ENCODE results near the gene SMAD3. TPM values are rescaled to one million over a fixed set of nuclear protein-coding genes. Genes with fewer than 3 reads are reported as not detected.

The SMAD3 gene
- total and polyA plus RNA-seq, 2 of the 4 experiments (the other 2 are of a cell fraction): 71.0 to 177 TPM

DNA sequence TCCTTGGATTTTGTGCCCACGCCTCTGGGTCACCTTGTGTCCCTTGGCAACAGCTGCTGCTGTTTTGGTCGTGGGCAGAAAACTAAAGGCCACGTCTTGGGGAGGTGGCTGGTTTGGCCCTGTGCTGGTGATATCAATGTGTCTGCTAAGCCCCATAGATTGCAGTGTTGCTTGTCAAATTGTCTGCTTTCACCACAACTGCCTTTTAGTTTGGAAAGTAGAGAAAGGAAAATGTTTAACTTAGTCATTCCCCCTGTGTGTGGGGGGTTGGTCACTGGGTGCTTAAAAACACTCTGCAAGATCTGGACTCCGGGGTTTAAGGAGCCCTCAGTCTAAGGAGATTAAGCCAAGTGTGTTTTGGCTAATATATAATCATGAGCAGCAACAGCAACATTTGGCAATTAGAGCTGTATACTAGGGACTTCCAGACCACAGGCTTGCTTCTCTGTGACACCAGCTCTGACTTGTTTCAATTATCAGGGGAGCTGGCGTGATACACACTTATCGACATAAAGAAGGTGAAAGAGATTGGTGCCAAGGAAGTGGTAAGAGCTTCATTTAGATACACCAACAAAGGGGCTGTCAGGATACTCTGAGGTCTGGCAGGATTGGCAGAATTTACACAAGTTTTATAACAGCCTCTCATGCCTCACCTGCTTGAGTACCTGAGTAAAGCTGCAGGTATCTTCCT, 3.5 kb downstream of the SMAD3 start (continued):
- TF ChIP-seq, protein P1, sequence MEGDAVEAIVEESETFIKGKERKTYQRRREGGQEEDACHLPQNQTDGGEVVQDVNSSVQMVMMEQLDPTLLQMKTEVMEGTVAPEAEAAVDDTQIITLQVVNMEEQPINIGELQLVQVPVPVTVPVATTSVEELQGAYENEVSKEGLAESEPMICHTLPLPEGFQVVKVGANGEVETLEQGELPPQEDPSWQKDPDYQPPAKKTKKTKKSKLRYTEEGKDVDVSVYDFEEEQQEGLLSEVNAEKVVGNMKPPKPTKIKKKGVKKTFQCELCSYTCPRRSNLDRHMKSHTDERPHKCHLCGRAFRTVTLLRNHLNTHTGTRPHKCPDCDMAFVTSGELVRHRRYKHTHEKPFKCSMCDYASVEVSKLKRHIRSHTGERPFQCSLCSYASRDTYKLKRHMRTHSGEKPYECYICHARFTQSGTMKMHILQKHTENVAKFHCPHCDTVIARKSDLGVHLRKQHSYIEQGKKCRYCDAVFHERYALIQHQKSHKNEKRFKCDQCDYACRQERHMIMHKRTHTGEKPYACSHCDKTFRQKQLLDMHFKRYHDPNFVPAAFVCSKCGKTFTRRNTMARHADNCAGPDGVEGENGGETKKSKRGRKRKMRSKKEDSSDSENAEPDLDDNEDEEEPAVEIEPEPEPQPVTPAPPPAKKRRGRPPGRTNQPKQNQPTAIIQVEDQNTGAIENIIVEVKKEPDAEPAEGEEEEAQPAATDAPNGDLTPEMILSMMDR (conservative IDR thresholded peaks at IDR 0.05; ENCODE audit: low read depth, low read length): no peak
- 0 out of 2 replicates have a peak, but pooled peaks have one; percentile 10 for TF ChIP-seq MAZ (IDR thresholded peaks at IDR 0.05; ENCODE audit: borderline replicate concordance, low read depth, low read length)
